HEK293 (cell line): ENCODE results near the gene IST1.

Experiments used
- CTCF ChIA-PET: fragments of 350-600 bp; formaldehyde crosslinking; extraction: SDS; loops from one replicate; lab custom pipeline; 2021; ENCODE audit warnings: antibody characterized with exemption; lab: Yijun Ruan, JAX
- POLR2A ChIA-PET: fragments of 300-600 bp; formaldehyde crosslinking; extraction: SDS; loops from one replicate; lab custom pipeline; 2020; ENCODE audit warnings: antibody characterized with exemption, inconsistent platforms; lab: Yijun Ruan, JAX
- H3K27ac ChIP-seq: fragments of 200-500 bp; sonication (Bioruptor generic); 2 replicates; pipeline ENCODE4 v1.5.1; 2014; ENCODE audit warnings: low read depth, low read length, control low read depth, inconsistent platforms; ENCODE audit errors: extremely low read depth
- H3K36me3 ChIP-seq, 2 experiments: fragments of 200-500 bp in 1 of 2; sonication (Bioruptor generic) in 1 of 2; 1 replicate in 1 of 2; 2 replicates in 1 of 2; pipeline ENCODE4 v1.5.1; 2014 to 2017; ENCODE audit warnings: inconsistent platforms in 2 of 2, low read length in 2 of 2; ENCODE audit not compliant: control insufficient read depth in 2 of 2, insufficient read depth in 1 of 2
- H3K4me1 ChIP-seq: fragments of 200-500 bp; sonication (Bioruptor generic); 2 replicates; pipeline ENCODE4 v1.5.1; 2014; ENCODE audit warnings: mild to moderate bottlenecking, low read length, inconsistent platforms; ENCODE audit not compliant: control insufficient read depth, insufficient read depth
- H3K4me3 ChIP-seq: 2 replicates; pipeline ENCODE4 v1.5.1; 2011; ENCODE audit warnings: low read depth, mild to moderate bottlenecking, control low read depth, low read length, moderate library complexity
- H3K9me3 ChIP-seq: fragments of 200-500 bp; sonication (Bioruptor generic); 2 replicates; pipeline ENCODE4 v1.5.1; 2014; ENCODE audit warnings: low read depth, low read length, inconsistent platforms; ENCODE audit not compliant: control insufficient read depth, insufficient read depth
- PRDM1 ChIP-seq: fragments of 450-650 bp; formaldehyde crosslinking; IDR thresholded peaks from 2 replicates; pipeline ENCODE4; 2016; ENCODE audit warnings: missing biosample characterization, missing genetic modification characterization
- SETDB1 ChIP-seq: IDR thresholded peaks from one replicate; pipeline ENCODE4 v1.6.1; 2017; ENCODE audit warnings: mild to moderate bottlenecking, low read length, moderate library complexity, mixed read lengths; ENCODE audit not compliant: insufficient read length
- ZFP41 ChIP-seq: fragments of 450-650 bp; formaldehyde crosslinking; IDR thresholded peaks from 2 replicates; pipeline ENCODE4 v1.5.1; 2016; ENCODE audit warnings: missing biosample characterization, missing genetic modification characterization, borderline replicate concordance
- ZNF350 ChIP-seq: fragments of 450-650 bp; formaldehyde crosslinking; IDR thresholded peaks from 2 replicates; pipeline ENCODE4 v1.5.0; 2017; ENCODE audit warnings: missing biosample characterization, mild to moderate bottlenecking, missing genetic modification characterization
- ZNF621 ChIP-seq: fragments of 450-650 bp; formaldehyde crosslinking; IDR thresholded peaks from 2 replicates; pipeline ENCODE4 v1.5.1; 2017; ENCODE audit warnings: missing biosample characterization, missing genetic modification characterization
- ZNF623 ChIP-seq: fragments of 450-650 bp; formaldehyde crosslinking; IDR thresholded peaks from 2 replicates; pipeline ENCODE4 v1.5.1; 2016; ENCODE audit warnings: missing biosample characterization, missing genetic modification characterization
- ZNF629 ChIP-seq: fragments of 450-650 bp; formaldehyde crosslinking; IDR thresholded peaks from 2 replicates; pipeline ENCODE4 v1.5.1; 2017; ENCODE audit warnings: missing biosample characterization, missing genetic modification characterization
- ZNF837 ChIP-seq: fragments of 450-650 bp; formaldehyde crosslinking; IDR thresholded peaks from 2 replicates; pipeline ENCODE4 v1.5.1; 2016; ENCODE audit warnings: missing biosample characterization, missing genetic modification characterization
- TF ChIP-seq, protein P1 (sequence below): fragments of 450-650 bp; formaldehyde crosslinking; IDR thresholded peaks from 2 replicates; pipeline ENCODE4 v1.5.1; 2016; ENCODE audit warnings: missing biosample characterization, missing genetic modification characterization
- TF ChIP-seq, protein P2 (sequence below): fragments of 450-650 bp; formaldehyde crosslinking; IDR thresholded peaks from 2 replicates; pipeline ENCODE4 v1.5.1; 2016; ENCODE audit warnings: missing biosample characterization, missing genetic modification characterization
- TF ChIP-seq, protein P3 (sequence below): fragments of 450-650 bp; formaldehyde crosslinking; IDR thresholded peaks from 2 replicates; pipeline ENCODE4 v1.5.1; 2016; ENCODE audit warnings: missing biosample characterization, missing genetic modification characterization
- TF ChIP-seq, protein P4 (sequence below): fragments of 450-650 bp; formaldehyde crosslinking; conservative IDR thresholded peaks from 2 replicates; pipeline ENCODE4 v1.5.1; 2016; ENCODE audit warnings: low read depth, missing biosample characterization, missing genetic modification characterization
- TF ChIP-seq, protein P5 (sequence below): fragments of 450-650 bp; formaldehyde crosslinking; IDR thresholded peaks from 2 replicates; pipeline ENCODE4 v1.5.1; 2016; ENCODE audit warnings: missing biosample characterization, missing genetic modification characterization

Gene IST1

DNA sequence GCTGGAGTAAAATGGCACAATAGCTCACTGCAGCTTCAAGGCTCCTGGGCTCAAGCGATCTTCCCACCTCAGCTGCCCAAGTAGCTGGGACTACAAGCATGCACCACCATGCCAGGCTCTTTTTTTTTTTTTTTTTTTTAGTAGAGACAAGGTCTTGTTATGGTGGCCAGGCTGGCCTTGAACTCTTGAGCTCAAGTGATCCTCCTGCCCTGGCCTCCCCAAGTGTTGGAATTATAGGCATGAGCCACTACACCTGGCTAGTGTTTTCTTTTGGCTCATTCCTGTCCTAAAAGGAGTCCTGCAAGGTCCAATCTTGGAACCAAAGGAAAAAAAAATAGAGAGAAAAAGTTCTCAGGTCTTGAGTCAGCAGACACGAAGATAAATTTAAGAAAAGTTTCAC lies 74.0 kb downstream of the IST1 start:
- Histone ChIP-seq H3K4me3 (no peak overlapping the region), H3K36me3 (no peaks in the 10 kb centered on the region), H3K27ac (no peak overlapping the region), H3K4me1 (no peaks in the 10 kb centered on the region), H3K9me3 (no peaks in the 10 kb centered on the region)
- ChIA-PET CTCF (interaction anchor here (0.7 kb wide), 1 partner anchor 203 kb away, joined by 3 read pairs; no protein-coding TSS in a partner anchor), POLR2A (no interaction called here)
- TF ChIP-seq ZNF837 (tag by site-specific recombination) (no peak), ZNF350 (tag by site-specific recombination) (no peak), ZNF621 (tag by site-specific recombination) (no peak), ZNF623 (no peak), ZNF629 (tag by site-specific recombination) (no peak), PRDM1 (tag by site-specific recombination) (no peak), ZFP41 (tag by site-specific recombination) (no peak), SETDB1 (no peak)
- TF ChIP-seq, protein P1, sequence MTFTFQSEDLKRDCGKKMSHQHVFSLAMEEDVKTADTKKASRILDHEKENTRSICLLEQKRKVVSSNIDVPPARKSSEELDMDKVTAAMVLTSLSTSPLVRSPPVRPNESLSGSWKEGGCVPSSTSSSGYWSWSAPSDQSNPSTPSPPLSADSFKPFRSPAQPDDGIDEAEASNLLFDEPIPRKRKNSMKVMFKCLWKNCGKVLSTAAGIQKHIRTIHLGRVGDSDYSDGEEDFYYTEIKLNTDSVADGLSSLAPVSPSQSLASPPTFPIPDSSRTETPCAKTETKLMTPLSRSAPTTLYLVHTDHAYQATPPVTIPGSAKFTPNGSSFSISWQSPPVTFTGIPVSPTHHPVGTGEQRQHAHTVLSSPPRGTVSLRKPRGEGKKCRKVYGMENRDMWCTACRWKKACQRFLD (tag by site-specific recombination), result no peak
- TF ChIP-seq, protein P2, sequence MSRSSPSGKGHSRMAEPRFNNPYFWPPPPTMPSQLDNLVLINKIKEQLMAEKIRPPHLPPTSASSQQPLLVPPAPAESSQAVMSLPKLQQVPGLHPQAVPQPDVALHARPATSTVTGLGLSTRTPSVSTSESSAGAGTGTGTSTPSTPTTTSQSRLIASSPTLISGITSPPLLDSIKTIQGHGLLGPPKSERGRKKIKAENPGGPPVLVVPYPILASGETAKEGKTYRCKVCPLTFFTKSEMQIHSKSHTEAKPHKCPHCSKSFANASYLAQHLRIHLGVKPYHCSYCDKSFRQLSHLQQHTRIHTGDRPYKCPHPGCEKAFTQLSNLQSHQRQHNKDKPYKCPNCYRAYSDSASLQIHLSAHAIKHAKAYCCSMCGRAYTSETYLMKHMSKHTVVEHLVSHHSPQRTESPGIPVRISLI, result no peak
- TF ChIP-seq, protein P3, sequence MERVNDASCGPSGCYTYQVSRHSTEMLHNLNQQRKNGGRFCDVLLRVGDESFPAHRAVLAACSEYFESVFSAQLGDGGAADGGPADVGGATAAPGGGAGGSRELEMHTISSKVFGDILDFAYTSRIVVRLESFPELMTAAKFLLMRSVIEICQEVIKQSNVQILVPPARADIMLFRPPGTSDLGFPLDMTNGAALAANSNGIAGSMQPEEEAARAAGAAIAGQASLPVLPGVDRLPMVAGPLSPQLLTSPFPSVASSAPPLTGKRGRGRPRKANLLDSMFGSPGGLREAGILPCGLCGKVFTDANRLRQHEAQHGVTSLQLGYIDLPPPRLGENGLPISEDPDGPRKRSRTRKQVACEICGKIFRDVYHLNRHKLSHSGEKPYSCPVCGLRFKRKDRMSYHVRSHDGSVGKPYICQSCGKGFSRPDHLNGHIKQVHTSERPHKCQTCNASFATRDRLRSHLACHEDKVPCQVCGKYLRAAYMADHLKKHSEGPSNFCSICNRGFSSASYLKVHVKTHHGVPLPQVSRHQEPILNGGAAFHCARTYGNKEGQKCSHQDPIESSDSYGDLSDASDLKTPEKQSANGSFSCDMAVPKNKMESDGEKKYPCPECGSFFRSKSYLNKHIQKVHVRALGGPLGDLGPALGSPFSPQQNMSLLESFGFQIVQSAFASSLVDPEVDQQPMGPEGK (tag by site-specific recombination), result no peak

DNA sequence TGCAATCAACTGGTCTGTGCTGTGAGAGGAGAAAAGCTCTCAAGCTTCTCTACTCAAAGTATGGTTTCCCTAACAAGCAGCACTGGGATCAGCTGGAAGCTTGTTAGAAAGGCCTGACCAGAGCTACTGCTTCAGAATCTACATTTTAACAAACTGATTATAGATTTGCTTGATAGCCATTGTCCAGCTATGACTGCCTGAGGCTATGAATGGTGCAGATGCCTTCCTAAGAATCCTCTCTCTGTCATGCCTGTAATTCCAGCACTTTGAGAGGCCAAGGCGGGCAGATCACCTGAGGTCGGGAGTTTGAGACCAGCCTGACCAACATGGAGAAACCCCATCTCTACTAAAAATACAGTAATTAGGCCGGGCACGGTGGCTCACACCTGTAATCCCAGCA lies 76.2 kb downstream of the IST1 start:
- Histone ChIP-seq H3K4me3 (no peak overlapping the region), H3K4me1 (no peaks in the 10 kb centered on the region), H3K9me3 (no peaks in the 10 kb centered on the region), H3K27ac (no peak overlapping the region), H3K36me3 (no peaks in the 10 kb centered on the region)
- ChIA-PET POLR2A (no interaction called here), CTCF (interaction anchor here (1.0 kb wide), 1 partner anchor 10 kb away, joined by 4 read pairs; no protein-coding TSS in a partner anchor)
- TF ChIP-seq, protein P4, sequence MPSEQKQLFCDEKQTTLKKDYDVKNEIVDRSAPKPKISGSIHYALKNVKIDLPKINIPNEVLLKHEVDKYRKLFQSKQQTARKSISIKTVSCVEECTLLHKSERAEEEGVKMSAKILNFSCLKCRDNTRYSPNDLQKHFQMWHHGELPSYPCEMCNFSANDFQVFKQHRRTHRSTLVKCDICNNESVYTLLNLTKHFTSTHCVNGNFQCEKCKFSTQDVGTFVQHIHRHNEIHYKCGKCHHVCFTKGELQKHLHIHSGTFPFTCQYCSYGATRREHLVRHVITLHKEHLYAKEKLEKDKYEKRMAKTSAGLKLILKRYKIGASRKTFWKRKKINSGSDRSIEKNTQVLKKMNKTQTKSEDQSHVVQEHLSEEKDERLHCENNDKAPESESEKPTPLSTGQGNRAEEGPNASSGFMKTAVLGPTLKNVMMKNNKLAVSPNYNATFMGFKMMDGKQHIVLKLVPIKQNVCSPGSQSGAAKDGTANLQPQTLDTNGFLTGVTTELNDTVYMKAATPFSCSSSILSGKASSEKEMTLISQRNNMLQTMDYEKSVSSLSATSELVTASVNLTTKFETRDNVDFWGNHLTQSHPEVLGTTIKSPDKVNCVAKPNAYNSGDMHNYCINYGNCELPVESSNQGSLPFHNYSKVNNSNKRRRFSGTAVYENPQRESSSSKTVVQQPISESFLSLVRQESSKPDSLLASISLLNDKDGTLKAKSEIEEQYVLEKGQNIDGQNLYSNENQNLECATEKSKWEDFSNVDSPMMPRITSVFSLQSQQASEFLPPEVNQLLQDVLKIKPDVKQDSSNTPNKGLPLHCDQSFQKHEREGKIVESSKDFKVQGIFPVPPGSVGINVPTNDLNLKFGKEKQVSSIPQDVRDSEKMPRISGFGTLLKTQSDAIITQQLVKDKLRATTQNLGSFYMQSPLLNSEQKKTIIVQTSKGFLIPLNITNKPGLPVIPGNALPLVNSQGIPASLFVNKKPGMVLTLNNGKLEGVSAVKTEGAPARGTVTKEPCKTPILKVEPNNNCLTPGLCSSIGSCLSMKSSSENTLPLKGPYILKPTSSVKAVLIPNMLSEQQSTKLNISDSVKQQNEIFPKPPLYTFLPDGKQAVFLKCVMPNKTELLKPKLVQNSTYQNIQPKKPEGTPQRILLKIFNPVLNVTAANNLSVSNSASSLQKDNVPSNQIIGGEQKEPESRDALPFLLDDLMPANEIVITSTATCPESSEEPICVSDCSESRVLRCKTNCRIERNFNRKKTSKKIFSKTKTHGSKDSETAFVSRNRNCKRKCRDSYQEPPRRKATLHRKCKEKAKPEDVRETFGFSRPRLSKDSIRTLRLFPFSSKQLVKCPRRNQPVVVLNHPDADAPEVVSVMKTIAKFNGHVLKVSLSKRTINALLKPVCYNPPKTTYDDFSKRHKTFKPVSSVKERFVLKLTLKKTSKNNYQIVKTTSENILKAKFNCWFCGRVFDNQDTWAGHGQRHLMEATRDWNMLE (tag by site-specific recombination), result no peak
- TF ChIP-seq, protein P5, sequence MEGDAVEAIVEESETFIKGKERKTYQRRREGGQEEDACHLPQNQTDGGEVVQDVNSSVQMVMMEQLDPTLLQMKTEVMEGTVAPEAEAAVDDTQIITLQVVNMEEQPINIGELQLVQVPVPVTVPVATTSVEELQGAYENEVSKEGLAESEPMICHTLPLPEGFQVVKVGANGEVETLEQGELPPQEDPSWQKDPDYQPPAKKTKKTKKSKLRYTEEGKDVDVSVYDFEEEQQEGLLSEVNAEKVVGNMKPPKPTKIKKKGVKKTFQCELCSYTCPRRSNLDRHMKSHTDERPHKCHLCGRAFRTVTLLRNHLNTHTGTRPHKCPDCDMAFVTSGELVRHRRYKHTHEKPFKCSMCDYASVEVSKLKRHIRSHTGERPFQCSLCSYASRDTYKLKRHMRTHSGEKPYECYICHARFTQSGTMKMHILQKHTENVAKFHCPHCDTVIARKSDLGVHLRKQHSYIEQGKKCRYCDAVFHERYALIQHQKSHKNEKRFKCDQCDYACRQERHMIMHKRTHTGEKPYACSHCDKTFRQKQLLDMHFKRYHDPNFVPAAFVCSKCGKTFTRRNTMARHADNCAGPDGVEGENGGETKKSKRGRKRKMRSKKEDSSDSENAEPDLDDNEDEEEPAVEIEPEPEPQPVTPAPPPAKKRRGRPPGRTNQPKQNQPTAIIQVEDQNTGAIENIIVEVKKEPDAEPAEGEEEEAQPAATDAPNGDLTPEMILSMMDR, result no peak
